ENCODE data around the gene FSHR.

Gene FSHR

DNA sequence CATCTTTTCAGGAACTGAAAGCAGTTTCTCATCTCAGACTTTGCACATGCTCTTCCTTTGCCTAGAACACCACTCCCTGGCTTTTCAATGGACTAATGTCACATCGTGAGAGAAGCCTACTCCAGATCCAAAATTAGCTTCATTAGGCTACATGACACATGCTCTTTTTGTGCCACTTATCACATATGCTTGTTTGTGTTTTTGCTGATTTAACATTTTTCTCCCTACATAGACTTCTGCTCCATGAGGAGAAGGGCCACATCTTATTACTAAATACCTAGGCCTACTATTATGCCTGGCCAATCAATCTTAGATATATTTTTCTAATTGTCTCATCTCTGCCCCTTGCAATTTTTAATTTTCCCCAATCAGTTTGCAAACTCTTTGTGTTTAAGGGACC, 212.4 kb downstream of the FSHR start:
- H3K4me2 ChIP-seq (ENCODE audit: low read length): no peak overlapping the region
- no peak overlapping the region for H3K27ac ChIP-seq (ENCODE audit: low read depth, low read length, poor library complexity, severe bottlenecking)
- H3K36me3 ChIP-seq (ENCODE audit: insufficient read depth, low read length): no peaks in the 10 kb centered on the region
- TF ChIP-seq, protein P1, sequence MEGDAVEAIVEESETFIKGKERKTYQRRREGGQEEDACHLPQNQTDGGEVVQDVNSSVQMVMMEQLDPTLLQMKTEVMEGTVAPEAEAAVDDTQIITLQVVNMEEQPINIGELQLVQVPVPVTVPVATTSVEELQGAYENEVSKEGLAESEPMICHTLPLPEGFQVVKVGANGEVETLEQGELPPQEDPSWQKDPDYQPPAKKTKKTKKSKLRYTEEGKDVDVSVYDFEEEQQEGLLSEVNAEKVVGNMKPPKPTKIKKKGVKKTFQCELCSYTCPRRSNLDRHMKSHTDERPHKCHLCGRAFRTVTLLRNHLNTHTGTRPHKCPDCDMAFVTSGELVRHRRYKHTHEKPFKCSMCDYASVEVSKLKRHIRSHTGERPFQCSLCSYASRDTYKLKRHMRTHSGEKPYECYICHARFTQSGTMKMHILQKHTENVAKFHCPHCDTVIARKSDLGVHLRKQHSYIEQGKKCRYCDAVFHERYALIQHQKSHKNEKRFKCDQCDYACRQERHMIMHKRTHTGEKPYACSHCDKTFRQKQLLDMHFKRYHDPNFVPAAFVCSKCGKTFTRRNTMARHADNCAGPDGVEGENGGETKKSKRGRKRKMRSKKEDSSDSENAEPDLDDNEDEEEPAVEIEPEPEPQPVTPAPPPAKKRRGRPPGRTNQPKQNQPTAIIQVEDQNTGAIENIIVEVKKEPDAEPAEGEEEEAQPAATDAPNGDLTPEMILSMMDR (IDR thresholded peaks at IDR 0.05; ENCODE audit: low read length): no peak
- no peak for TF ChIP-seq EZH2 (IDR thresholded peaks at IDR 0.05; ENCODE audit: borderline replicate concordance, low read length)
- H3K9me3 ChIP-seq (ENCODE audit: low read length): no peaks in the 10 kb centered on the region
- H3K4me3 ChIP-seq (ENCODE audit: low read depth, low read length, poor library complexity, severe bottlenecking): no peak overlapping the region
- no peak overlapping the region for H3K9ac ChIP-seq (ENCODE audit: low read length)
- H3F3A ChIP-seq (ENCODE audit: insufficient read depth, low read length): no peaks in the 10 kb centered on the region
- no peaks in the 10 kb centered on the region for H4K20me1 ChIP-seq (ENCODE audit: insufficient read depth, low read length)
- no peaks in the 10 kb centered on the region for H3K9me2 ChIP-seq (ENCODE audit: low read depth, low read length)
- H3K79me2 ChIP-seq (ENCODE audit: insufficient read depth, low read length): no peaks in the 10 kb centered on the region
- H3K4me1 ChIP-seq (ENCODE audit: insufficient read depth, low read length, severe bottlenecking): no peaks in the 10 kb centered on the region
- no peaks in the 10 kb centered on the region for H3K27me3 ChIP-seq (ENCODE audit: insufficient read depth, low read length)
- H2AFZ ChIP-seq (ENCODE audit: low read length): no peak overlapping the region

DNA sequence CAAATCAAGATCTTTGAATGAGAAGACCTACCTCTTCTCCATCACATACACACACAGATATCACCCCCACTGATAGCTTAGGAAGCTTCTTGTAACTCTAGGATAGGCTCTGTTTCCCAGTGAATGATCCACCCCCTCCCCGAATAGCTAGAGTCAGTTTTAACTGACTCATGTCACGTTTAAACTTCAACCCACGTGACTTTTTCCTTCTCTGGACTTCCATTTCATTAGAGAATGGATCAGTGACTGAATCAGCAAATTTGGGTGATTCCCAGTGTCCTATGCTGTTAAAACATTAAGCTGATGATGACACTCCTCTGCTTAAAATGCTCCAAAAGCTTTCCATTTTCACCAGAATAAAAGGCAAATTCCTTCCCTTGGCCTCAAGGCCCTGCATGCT, 212.9 kb downstream of the FSHR start:
- Histone ChIP-seq H3K27me3 (ENCODE audit: insufficient read depth, low read length) (no peaks in the 10 kb centered on the region), H3K4me3 (ENCODE audit: low read depth, low read length, poor library complexity, severe bottlenecking) (no peak overlapping the region), H3K9me2 (ENCODE audit: low read depth, low read length) (no peaks in the 10 kb centered on the region), H3K9ac (ENCODE audit: low read length) (no peak overlapping the region), H3K79me2 (ENCODE audit: insufficient read depth, low read length) (no peaks in the 10 kb centered on the region), H3F3A (ENCODE audit: insufficient read depth, low read length) (no peaks in the 10 kb centered on the region), H4K20me1 (ENCODE audit: insufficient read depth, low read length) (no peaks in the 10 kb centered on the region), H3K4me2 (ENCODE audit: low read length) (no peak overlapping the region), H3K27ac (ENCODE audit: low read depth, low read length, poor library complexity, severe bottlenecking) (no peak overlapping the region), H3K36me3 (ENCODE audit: insufficient read depth, low read length) (no peaks in the 10 kb centered on the region), H2AFZ (ENCODE audit: low read length) (no peak overlapping the region), H3K9me3 (ENCODE audit: low read length) (no peaks in the 10 kb centered on the region), H3K4me1 (ENCODE audit: insufficient read depth, low read length, severe bottlenecking) (no peaks in the 10 kb centered on the region)
- TF ChIP-seq, protein P1 (IDR thresholded peaks at IDR 0.05; ENCODE audit: low read length): no peak
- TF ChIP-seq EZH2 (IDR thresholded peaks at IDR 0.05; ENCODE audit: borderline replicate concordance, low read length): no peak

GRCh38 chr2:48940606-48941005, 213.7 kb downstream of the FSHR start:
- H3K9me3 ChIP-seq (ENCODE audit: low read length): no peaks in the 10 kb centered on the region
- no peak overlapping the region for H3K9ac ChIP-seq (ENCODE audit: low read length)
- no peak overlapping the region for H3K4me3 ChIP-seq (ENCODE audit: low read depth, low read length, poor library complexity, severe bottlenecking)
- H3F3A ChIP-seq (ENCODE audit: insufficient read depth, low read length): no peaks in the 10 kb centered on the region
- no peaks in the 10 kb centered on the region for H3K36me3 ChIP-seq (ENCODE audit: insufficient read depth, low read length)
- no peaks in the 10 kb centered on the region for H3K9me2 ChIP-seq (ENCODE audit: low read depth, low read length)
- H3K79me2 ChIP-seq (ENCODE audit: insufficient read depth, low read length): no peaks in the 10 kb centered on the region
- no peaks in the 10 kb centered on the region for H3K27me3 ChIP-seq (ENCODE audit: insufficient read depth, low read length)
- H3K4me1 ChIP-seq (ENCODE audit: insufficient read depth, low read length, severe bottlenecking): no peaks in the 10 kb centered on the region
- no peak overlapping the region for H2AFZ ChIP-seq (ENCODE audit: low read length)
- TF ChIP-seq, protein P1 (IDR thresholded peaks at IDR 0.05; ENCODE audit: low read length): no peak
- H3K27ac ChIP-seq (ENCODE audit: low read depth, low read length, poor library complexity, severe bottlenecking): no peak overlapping the region
- H4K20me1 ChIP-seq (ENCODE audit: insufficient read depth, low read length): no peaks in the 10 kb centered on the region
- no peak overlapping the region for H3K4me2 ChIP-seq (ENCODE audit: low read length)
